HG03378 (cell line): ENCODE measurements around the gene PPARG.
"Not testable (repeated sequence)": the region's sequence is repeated elsewhere in the genome, so short reads cannot be mapped to it uniquely, and the experiment has no call there.

Experiments used
- ATAC-seq: cut with Tn5 transposase; IDR thresholded peaks from one replicate; pipeline ENCODE4 v1.9.1; 2021; ENCODE audit warnings: mild to moderate bottlenecking, moderate library complexity; ENCODE audit not compliant: unreplicated experiment

The PPARG gene

DNA sequence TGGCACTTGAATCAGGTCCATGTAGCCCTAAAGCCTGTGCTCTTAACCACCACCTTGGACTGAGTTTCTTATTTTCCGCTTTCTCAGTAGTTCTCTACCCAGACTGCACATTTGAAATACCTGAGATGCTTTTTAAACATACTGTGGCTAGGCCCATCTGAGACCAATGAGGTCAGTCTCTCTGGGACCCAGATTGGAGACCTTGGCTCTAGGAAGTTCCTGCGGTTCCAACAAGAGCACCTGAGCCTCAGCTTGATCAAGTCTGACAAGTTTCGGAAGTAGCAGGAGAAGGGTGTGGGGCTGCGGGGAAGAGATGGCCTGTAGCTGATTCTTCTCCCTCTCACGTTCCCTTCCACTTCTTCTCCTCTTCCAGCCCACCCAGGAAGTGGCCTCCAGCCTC is 183.9 kb downstream of the PPARG start:
- ATAC-seq = no peak

DNA sequence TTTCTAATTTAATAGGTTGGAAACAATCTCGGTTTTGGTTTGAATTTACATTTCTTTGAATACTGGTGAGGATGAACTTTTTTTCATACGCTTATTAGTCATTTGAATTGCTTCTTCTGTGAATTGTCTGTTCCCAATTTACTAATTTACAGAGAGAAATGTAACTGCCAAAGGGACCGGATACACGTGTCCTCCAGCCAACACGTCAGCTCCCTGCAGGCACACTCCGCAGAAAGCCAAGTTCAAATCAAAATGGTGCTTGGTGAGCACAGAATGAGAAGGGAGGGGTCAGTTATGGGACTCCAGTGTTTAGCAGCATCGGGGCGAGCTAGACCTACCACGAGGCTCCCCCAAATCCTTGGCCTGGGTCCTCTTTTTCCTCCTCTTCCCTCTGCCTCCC is 184.6 kb downstream of the PPARG start:
- ATAC-seq = no peak

DNA sequence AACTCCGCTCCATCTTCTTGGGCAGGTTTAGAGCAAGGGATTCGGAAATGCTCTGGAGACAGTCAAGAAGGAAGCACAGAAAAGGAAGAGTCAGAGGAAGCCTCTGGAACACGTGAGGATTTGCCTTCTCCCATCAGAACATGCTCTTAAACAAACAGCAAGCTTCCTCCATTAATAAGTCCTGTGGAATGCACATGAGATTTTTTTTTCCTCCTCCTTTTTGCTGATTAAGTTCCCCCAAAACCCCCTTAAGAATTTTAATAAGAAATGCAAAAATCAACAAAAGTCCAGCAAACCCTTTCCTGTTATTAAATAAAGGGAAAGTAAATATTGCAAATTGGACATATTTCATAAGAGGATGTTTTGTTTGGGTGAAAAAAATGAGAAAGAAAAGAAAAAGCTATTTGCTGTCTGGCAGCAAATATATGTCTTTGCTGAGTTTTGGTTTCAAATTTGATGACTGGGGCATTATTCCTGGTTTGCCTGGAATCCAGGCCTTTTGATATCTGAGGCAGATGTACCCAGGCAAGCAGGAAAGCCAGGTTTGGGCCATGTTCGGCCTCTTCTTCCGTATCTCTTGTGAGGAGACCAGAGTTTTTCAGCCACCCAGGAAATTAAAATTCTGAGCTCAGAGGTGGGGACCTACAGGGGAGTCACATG is 187.5 kb downstream of the PPARG start:
- ATAC-seq = no peak

DNA sequence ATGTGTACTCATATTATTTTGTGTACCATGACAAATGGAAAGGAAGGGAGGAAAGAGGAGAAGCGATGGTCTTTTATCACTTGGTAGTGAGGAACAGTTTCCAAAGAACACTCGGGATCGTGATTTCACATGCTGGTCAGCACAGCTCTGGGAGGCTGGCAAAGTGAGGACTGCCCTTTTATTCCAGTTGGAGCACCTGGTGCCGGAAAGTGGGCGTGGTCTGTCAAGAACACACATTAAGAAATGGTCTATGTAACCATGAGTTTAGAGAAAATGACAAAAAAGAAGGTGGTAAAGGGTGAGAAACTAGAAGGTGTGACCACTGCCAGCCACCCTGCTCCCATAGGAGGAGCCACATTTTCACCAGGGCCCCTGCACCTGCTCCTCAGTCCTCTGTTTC is 188.4 kb downstream of the PPARG start:
- no peak for ATAC-seq

DNA sequence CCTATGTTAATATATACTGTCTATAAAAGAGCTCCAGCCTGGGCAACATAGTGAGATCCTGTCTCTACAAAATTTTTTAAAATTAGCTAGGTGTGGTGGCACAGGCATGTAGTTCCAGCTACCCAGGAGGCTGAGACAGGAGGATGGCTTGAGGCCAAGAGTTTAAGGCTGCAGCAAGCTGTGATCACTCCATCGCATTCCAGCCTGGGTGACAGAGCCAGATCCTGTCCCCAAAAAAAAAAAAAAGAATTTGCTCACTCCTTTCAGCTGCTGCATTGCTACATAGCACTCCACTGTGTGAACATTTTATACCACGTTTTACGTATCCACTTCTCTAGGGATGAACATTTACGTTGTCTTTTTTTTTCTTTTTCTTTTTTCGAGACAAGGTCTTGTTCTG is 189.5 kb downstream of the PPARG start:
- no peak for ATAC-seq

DNA sequence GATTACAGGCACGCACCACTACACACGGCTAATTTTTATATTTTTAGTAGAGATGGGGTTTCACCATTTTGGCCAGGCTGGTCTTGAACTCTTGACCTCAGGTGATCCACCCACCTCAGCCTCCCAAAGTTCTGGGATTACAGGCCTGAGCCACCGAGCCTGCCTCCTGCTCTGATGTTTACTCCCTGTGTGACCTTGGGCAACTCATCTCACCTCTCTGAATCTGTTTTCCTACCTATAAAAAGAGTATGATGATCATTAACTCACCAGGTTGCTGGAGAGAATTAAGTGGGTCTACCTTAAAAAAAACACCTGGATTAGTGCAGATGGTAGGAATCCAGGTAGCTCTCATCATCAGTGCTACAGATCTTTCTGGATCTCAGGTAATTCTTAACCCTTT is 190.3 kb downstream of the PPARG start:
- not testable (repeated sequence) for ATAC-seq

DNA sequence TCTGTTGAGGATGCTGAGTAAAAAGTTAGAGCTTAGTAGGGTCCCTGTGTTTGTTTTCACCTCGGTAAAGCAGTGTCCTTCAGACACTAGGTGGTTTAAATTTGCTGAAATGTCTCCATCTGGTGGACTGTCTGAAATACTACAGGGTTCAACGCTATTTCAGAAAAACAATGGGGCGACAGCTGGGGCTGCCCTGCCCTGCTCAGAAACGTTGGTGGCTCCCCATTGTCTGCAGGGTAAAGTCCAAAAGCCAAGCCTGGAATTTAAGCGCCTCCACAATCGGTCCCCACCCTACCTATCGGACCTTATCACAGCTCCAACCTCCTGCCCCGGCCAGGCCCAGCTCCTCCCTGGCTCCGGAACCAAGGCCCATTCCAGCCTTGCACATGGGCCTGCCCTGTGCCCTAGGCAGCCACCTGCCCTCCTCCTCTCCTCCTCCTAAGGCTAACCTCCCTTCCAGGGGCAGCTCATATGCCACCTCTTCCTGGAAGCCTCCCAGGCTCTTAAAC is 191.1 kb downstream of the PPARG start:
- ATAC-seq = no peak

DNA sequence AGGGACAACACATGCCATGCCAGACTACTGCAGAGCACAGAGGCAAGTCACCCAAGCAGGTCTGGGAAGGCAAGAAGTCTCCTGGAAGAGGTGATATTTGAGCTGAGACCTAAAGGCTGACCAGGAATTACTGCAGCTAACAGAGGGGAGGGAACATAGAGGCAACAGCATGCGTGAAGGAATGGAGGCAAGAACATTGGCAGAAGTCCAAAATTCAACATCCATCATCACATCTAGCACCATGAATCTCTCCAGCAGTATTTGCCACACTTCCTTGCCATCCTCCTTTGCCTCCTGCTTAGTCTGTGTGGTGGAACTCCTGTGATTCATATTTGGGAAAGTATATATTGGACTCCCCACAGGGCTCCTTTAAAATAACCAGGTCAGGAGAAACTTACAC is 194.5 kb downstream of the PPARG start:
- ATAC-seq = no peak

DNA sequence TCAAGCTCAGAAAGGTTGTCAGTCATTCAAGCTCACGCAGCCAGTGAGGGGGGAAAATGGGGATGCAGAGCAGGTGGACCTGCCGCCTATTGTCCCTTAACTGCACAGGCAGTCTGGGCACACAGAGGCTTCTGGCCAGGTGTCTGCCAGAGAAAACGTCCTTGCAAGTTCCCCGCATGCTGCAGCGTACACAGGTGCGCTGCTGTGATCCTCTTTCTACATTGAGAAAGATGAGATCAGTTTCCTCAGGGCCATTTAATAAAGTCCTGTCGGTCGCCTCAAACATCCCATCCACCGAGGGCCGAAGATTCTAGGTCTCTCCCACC is 195.0 kb downstream of the PPARG start:
- ATAC-seq = no peak
